Ishikawa (cell line): ENCODE data around the gene FSTL4.

Source experiments
- CEBPB ChIP-seq: IDR thresholded peaks from 2 replicates; pipeline ENCODE4 v1.6.1; 2012
- CREB1 ChIP-seq: IDR thresholded peaks from 2 replicates; pipeline ENCODE4 v1.6.1; 2012; ENCODE audit warnings: low read depth
- EGR1 ChIP-seq: IDR thresholded peaks from 2 replicates; pipeline ENCODE4 v1.6.1; 2012
- EP300 ChIP-seq: IDR thresholded peaks from 2 replicates; pipeline ENCODE4 v1.6.1; 2012; ENCODE audit warnings: borderline replicate concordance
- FOXM1 ChIP-seq: IDR thresholded peaks from 2 replicates; pipeline ENCODE4 v1.6.1; 2012; ENCODE audit warnings: low read depth, borderline replicate concordance
- MAX ChIP-seq: IDR thresholded peaks from 2 replicates; pipeline ENCODE4 v1.6.1; 2012
- NFIC ChIP-seq: IDR thresholded peaks from 2 replicates; pipeline ENCODE4 v1.6.1; 2012
- RAD21 ChIP-seq: IDR thresholded peaks from 2 replicates; pipeline ENCODE4 v1.6.1; 2012; ENCODE audit warnings: low read depth
- REST ChIP-seq: IDR thresholded peaks from 2 replicates; pipeline ENCODE4 v1.6.1; 2012; ENCODE audit warnings: low read depth, mild to moderate bottlenecking
- TAF1 ChIP-seq: IDR thresholded peaks from 2 replicates; pipeline ENCODE4 v1.6.1; 2012; ENCODE audit warnings: low read depth, mild to moderate bottlenecking
- TCF12 ChIP-seq: IDR thresholded peaks from 2 replicates; pipeline ENCODE4 v1.6.1; 2012; ENCODE audit warnings: low read depth
- TEAD4 ChIP-seq: IDR thresholded peaks from 2 replicates; pipeline ENCODE4 v1.6.1; 2012
- USF1 ChIP-seq: IDR thresholded peaks from 2 replicates; pipeline ENCODE4 v1.6.1; 2012
- YY1 ChIP-seq: IDR thresholded peaks from 2 replicates; pipeline ENCODE4 v1.6.1; 2012; ENCODE audit warnings: low read depth
- ZBTB7A ChIP-seq: IDR thresholded peaks from 2 replicates; pipeline ENCODE4 v1.6.1; 2012; ENCODE audit warnings: low read depth

Gene FSTL4

GRCh38 chr5:133415906-133416305, 196.4 kb downstream of the FSTL4 start:
- TF ChIP-seq TEAD4 = no peak

GRCh38 chr5:133415506-133415905, 196.8 kb downstream of the FSTL4 start:
- TF ChIP-seq EP300 (no peak), MAX (no peak), NFIC (no peak), CEBPB (no peak), RAD21 (no peak), CREB1 (no peak), USF1 (no peak), TAF1 (no peak), TEAD4 (no peak), FOXM1 (no peak), REST (no peak), ZBTB7A (no peak), EGR1 (no peak), YY1 (no peak), TCF12 (no peak)

- no peak for TF ChIP-seq NFIC
- no peak for TF ChIP-seq CEBPB
- no peak for TF ChIP-seq FOXM1
- TF ChIP-seq ZBTB7A = no peak
- no peak for TF ChIP-seq RAD21
- TF ChIP-seq YY1 = no peak
- TF ChIP-seq TAF1 = no peak
- no peak for TF ChIP-seq EGR1
- TF ChIP-seq MAX = no peak
- no peak for TF ChIP-seq REST
- no peak for TF ChIP-seq TEAD4
- TF ChIP-seq CREB1 = no peak
- no peak for TF ChIP-seq TCF12
- no peak for TF ChIP-seq EP300
- TF ChIP-seq USF1 = no peak
Observed at GRCh38 chr5:133412661-133413060, 199.7 kb downstream of the FSTL4 start.

- no peak for TF ChIP-seq ZBTB7A
- no peak for TF ChIP-seq CEBPB
- no peak for TF ChIP-seq FOXM1
- TF ChIP-seq REST = no peak
- TF ChIP-seq YY1 = no peak
- no peak for TF ChIP-seq NFIC
Observed at GRCh38 chr5:133410335-133410828, 202.0 kb downstream of the FSTL4 start.

- TF ChIP-seq ZBTB7A = no peak
Observed at GRCh38 chr5:133409210-133409674, 203.1 kb downstream of the FSTL4 start.
